ENCODE measurements around the gene C1orf210.

DNA sequence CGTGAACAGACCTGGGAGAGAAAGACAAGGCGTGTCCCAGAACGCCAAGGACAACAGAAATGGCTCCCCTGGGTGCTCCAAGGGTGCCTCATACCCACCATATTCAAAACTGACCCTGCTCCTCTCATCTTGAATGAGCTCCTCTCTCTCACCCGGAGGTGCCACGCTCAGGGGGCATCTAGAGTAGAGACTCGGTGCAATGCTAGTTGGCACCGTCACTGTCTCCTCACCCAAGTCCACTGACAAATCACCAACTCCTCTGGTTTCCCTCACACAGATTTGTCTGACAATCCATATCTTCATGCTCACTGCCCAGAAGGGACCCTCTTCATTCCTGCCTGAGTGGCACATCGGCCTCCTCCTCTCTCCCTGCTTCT, 10.6 kb downstream of the C1orf210 start:
- TF ChIP-seq, protein P1, sequence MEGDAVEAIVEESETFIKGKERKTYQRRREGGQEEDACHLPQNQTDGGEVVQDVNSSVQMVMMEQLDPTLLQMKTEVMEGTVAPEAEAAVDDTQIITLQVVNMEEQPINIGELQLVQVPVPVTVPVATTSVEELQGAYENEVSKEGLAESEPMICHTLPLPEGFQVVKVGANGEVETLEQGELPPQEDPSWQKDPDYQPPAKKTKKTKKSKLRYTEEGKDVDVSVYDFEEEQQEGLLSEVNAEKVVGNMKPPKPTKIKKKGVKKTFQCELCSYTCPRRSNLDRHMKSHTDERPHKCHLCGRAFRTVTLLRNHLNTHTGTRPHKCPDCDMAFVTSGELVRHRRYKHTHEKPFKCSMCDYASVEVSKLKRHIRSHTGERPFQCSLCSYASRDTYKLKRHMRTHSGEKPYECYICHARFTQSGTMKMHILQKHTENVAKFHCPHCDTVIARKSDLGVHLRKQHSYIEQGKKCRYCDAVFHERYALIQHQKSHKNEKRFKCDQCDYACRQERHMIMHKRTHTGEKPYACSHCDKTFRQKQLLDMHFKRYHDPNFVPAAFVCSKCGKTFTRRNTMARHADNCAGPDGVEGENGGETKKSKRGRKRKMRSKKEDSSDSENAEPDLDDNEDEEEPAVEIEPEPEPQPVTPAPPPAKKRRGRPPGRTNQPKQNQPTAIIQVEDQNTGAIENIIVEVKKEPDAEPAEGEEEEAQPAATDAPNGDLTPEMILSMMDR (IDR thresholded peaks at IDR 0.05 in 8 of 11, conservative IDR thresholded peaks at IDR 0.05 in 3 of 11), result no peak
- TF ChIP-seq POLR2A (IDR thresholded peaks at IDR 0.05) (no peak), POLR2AphosphoS5 (IDR thresholded peaks at IDR 0.05) (no peak)

Data from spleen (tissue), 7 donors.